RPMI7951 (cell line): ENCODE data around the gene PRIMPOL. TPM values are rescaled to one million over a fixed set of nuclear protein-coding genes. Genes with fewer than 3 reads are reported as not detected.
A peak's percentile ranks its signal among the peaks of the same experiment; 100 is the strongest.
"Not testable (repeated sequence)": the region's sequence is repeated elsewhere in the genome, so short reads cannot be mapped to it uniquely, and the experiment has no call there.

ENCODE experiments used
- DNase-seq: peaks from one replicate; pipeline ENCODE4 v3.0.0-alpha.2; 2012; ENCODE audit warnings: low read depth
- total RNA-seq: library from RNA; depleted of rRNA; stranded (reverse); fragments of >200 nt; shearing (Covaris generic); gene quantifications from 2 replicates; pipeline ENCODE4 v1.2.3, GENCODE V29; 2014

PRIMPOL gene
- total RNA-seq, 1 experiment from 2014 or later = 23.7 TPM

DNA sequence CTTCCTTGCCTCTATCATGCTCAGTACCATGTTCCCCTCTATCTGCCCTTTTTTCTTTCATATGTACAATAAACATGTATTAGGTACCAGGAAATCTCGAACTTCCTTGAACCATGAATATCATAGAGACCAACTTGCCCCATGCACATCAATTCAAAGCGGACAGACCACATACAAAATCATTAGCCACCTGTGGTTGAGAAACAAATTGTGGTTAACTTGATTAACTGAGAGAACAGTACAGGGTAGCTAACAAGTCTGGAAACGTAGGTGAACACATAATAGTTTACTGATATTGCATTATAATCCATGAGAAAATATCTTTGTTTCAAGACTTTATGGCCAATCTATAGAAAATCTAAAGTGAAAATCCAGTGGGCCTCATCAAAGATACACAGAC is 8.5 kb upstream of the PRIMPOL start:
- no peak for DNase-seq

DNA sequence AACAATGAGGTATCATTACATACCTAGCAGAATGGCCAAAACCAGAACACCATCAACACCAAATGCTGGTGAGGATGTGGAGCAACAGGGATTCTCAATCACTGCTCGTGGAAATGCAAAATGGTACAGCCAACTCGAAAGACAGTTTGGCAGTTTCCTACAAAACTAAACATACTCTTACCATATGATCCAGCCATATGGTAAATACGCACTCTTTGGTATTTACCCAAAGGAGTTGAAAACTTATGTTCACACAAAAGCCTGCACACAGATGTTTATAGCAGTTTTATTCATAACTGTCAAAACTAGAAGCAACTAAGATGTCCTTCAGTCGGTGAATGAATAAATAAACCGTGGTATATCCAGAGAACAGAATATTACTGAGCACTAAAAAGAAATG is 8.1 kb upstream of the PRIMPOL start:
- no peak for DNase-seq

DNA sequence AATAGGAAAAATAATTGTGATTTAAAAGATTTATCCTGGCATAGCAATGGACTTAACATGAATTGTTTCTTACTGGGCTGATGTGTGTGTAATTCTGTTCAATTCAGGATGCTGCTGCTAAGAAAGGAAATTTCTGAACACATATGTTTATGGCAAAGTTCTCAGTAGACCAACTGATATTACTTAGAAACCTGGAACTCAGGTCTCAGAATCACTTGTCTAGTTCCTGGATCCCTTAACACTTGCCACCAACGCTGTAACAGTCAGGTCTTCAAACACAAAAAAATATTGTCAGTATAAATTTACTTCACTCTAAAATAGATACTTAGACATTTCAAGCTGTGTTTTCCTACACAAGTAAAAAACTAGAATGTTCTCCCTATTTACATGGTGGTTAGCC is 5.8 kb upstream of the PRIMPOL start:
- DNase-seq = no peak

DNA sequence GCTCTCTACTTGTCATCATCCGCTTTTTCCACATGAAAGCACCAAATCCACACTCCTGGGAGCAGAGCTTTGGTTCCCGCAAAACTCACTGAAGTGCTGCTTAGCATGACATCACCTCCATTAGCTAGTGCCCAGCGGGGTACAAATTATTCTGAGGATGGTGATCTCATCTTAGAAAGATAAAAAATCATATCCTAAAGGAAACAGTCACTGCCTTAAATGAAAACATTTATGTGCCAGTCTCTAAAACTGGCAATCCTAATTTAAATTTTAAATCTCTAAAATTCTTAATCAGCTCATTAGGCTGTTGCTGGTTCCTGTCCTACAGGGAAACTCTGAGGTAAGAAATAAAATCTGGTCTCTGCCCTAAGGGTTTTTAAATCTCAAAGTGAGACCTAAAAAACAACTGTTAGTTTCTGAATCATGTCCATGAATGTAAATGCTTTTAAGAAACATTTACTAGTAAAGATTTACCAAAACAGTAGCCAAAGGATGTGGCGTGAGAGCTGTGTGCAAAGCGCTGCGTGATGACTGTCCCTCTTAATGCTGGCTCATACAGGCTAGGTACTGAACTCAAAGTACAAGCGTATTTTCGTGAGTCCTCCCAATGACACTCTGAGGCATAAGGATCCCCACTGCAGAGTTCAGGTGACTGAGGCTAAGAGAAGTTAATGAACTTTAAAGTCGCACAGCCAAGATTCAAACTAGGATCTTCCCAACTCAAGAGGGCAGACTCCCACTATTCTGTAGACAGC is 4.8 kb upstream of the PRIMPOL start:
- no peak for DNase-seq

DNA sequence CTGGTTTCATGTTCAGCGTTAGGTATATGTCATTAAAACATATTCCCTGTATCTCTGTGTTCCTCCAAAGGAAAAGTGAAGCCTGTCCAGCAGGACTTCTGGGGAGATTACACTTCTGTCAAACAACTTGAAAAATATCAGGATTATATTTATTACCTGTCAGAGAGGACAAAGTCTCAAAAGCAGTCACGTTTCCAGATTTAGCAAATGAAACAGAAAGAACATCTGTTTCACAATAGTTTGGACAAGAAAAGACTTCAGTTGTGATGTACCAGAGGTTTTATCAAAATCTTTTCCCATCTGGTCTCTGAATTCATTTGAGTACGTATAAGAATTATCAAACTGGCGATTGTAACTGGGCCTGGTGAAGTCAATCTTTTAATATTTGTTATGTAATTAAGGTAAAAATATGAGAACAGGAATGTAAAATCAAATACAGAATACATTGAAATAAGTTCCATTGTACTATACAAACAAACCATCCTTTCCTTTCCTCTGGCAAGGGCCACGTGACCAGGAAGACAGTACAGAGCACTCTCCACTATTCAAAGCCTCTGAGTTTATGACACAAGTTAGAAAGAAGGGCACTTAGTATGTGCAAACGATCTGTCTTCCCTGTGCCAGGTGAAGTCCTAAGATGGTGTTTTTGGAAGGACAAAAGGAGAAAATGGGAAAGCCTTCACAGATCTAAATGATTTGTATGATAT is 3.5 kb upstream of the PRIMPOL start:
- no peak for DNase-seq

DNA sequence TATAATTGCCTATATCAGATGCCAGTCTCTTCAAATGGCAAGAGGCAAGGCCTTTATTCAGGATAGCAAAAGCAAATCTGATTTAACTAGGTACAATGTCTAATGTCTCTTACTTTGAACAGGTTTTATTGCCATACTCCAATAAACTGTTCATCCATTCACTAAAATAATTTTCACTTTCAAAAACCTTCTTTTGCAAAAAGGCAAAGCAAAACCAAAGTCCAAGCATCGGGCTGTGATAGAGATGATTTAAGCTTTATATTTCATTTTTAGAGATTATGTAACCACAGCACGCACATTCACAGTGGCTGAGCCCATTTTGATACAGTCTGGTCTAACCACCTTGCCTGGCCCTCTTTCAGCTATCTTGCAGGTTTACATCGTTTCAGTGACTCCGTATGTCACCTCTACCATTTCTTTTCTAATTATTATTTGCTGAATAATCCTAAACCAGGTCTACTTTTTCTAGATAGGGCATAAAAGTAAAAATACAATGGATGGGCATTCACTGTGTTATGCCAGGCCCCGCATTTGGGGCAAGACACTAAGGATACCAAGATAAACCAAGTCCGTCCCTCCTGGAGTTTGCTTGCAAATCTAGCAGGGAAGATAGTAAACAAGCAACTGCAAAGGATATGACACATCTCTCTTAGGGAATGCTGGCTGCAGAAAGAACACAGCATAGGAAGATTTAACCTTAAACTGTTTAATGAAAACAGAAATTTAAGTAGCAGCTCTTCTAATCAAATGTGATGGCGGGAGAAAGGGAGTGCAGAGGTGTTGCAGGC is 2.1 kb upstream of the PRIMPOL start:
- DNase-seq = peak; percentile 3

DNA sequence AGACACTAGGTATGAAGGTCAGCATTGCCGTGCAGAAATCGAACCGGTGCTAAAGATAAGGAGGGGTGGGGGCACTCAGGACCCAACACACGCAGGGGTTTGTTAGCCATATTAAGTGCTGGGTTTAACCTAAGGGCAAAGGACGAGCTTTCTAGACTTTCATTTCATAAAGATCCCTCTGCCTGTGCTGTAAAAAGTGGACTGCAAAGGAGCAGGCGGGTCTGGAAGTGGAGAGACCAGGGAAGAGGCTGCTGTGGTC is 1.6 kb upstream of the PRIMPOL start:
- no peak for DNase-seq

DNA sequence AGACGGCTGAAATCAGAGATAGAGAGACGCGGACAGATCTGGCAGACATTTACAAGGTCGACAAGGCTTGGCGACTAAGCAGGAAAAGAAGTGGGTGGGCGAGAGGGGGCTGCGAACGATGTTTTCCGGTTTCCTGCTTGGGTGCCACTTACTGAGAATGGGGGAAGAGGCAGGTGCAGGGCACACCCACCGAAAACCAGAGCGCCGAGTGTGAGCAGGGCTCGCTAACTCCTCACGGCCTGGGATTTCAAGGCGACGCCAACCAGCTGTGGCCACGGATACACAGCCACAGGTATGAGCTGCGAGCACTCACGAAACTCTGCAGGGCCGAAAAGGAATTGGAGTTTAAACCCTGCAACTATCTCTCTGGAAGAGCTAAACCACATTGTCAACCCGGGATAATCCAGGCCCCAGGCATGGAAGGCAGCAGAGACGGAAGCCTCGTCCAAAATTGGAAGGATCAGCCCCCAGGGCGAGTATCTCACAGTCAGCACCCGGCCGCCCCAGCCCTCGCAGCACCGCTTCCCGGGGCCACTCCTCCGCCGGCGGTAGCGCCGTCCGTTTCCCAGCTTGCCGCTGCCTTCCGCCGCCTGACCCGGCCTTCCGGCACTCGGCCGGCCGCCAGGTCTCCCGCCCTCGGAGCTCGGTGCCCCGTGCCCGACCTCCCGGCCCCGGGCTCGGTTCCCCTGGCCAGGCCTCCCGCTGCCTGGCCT is 1.1 kb upstream of the PRIMPOL start:
- DNase-seq = peak; percentile 81

DNA sequence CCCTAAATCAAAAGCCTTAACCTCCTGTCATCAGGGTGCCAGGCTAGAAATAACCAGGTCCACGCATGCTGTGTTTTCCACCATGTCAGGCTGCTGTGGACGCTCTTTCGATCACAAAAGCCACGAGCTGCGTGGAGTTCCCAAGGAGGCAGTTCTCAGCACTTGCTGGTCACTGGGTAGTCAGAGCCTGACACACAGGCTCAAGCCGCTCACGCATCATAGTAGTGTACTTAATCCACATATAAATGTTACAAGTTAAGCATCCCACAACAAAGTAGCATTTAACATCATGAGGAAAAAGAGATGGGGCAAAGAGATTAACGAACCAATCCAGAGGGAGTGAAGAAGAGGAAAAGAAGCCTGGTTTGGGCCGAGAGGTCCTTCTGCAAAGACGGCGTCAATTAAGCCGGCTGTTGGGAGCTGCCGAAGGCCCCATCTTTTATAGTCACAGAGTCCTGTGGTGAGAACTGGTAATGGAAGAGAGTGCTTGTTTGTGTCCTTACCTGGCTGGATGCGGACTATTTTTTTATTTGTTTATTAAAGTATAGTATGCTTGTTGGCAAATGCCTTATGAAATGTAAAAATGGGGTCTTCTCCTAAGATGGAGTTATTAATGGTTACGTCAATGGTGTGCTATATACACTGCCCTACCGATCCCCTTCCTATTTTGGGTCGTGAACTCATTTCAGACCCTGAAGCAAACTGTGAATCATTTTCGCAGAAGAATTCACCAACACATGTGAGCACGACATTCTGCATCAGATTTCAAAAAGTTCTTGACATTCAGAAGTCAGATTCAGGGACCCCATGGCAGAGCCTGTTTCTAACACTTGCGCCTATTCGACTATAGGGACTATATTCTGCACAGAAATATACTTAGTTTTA is 675 bp downstream of the PRIMPOL start:
- DNase-seq = peak; percentile 37

DNA sequence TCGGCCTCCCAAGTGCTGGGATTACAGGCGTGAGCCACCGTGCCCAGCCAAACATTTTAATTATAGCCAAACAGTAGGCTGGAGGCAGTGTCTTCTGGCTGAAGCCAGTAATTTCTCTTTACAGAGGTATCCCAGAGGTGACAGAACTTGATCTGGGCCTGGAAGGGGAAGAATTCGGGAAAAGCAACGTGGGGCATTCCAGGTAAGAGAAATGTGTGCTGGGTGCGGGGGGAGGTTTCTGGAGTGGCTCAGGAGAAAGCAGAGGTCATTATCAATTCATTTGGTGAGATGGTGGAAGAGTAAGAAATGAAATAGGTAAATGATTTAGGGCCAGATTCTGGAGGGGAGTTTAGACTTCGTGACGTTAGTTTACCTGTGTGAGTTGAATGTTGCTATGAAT is 2.4 kb downstream of the PRIMPOL start:
- no peak for DNase-seq

DNA sequence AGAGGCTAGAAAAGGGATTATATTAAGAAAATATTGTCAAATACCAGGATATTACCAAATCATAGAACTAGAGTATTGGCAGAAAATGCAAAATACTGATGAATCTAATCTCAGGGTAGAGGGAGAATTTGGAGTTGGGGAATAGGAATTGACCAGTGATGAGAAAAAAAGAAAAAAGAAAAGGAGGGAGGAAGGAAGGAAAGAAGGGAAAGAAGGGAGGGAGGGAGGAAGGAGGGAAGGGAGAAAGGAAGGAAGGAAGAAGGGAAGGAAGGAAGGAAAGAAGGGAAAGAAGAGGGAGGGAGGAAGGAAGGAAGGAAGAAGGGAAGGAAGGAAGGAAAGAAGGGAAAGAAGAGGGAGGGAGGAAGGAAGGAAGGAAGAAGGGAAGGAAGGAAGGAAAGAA is 3.1 kb downstream of the PRIMPOL start:
- not testable (repeated sequence) for DNase-seq

DNA sequence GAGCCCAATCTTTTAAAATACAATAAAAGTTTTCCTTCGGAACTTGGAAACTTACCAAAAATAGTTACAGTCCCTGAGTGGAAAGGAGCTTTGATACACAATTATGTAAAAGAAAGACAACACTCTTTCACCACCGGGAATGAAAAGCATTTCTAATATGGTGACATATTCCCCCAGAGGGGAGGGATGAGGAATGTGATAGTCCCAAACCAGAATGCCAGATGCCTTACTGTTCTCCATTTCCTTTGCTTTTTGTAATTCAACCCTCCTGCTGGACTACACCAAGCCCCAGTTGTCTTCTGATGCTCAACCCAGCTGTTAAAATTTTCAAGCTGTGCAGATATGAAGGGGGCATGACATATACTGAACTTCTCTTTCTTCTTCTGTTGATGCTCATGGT is 4.1 kb downstream of the PRIMPOL start:
- peak; percentile 74 for DNase-seq

DNA sequence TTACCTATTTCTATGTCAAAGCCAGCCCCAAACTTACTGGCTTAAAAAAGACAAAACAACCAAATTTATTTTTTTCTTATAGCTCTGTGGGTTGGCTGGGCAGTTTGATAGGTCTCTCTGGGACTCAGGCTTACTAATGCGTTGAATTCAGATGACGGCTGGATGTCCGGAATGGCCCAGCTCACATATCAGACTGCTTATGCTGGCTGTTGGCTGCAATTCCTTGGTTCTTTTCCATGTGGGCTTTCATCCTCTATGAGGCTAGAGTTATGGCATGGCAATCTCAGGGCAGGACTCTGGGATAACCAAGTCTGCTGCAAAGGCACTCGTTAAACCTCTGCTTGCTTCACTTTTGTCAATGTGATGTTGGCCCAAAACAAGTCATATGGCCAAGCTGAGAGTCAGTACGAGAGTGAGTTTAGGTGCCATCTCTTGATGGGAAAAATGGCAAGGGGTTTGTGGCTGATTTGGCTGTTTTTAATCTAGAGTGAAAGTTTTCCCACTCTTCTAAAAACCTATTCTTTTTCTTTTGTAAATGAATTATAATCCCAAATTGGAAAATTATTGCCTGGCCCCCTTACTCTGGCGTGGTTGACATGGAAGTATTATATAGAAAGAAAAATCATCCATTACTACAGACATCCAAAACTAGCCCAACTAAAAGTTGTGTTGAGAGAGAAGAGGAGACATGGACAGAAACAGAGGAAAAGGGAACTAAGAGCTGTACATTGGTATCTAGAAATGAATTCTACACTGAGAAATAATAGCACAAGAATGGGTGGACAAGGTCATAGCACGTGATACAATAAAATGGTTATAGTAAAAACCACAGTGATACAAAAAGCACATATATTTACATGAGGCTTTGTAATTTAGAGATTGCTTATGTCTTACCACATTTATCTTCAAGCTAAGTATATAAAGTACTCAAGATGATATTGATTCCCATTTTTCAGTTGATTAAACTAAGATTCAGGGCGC is 6.6 kb downstream of the PRIMPOL start:
- DNase-seq = no peak

DNA sequence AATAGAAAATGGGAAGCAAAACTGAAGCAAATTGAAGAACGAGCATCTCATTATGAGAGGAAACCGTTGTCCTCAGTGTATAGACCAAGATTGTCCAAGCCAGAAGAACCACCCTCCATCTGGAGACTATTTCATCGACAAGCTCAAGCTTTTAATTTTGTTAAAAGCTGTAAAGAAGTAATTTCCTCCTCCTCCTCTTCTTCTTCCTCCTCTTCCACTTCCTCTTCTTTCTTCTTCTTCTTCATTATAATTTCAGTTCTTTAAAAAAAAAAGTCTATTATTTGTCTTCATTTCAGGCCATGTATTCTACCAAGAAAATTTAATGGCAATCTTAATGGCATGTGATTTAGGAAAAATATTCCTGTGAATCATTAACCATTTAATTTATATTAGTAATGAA is 7.6 kb downstream of the PRIMPOL start:
- DNase-seq = no peak

DNA sequence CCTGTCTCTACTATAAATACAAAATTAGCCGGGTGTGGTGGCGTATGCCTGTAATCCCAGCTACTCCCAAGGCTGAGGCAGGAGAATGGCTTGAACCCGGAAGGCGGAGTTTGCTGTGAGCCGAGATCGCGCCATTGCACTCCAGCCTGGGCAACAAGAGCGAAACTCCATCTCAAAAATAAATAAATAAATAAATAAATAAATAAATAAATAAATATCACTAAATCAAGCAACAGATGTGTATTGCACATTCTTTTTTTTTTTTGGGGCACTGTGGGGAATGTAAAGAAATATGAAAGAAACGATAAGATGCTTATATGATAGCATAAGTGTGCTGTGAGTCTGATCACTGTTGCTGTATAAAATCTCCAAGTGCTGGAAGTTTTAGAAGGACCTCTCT is 8.3 kb downstream of the PRIMPOL start:
- DNase-seq = not testable (repeated sequence)

DNA sequence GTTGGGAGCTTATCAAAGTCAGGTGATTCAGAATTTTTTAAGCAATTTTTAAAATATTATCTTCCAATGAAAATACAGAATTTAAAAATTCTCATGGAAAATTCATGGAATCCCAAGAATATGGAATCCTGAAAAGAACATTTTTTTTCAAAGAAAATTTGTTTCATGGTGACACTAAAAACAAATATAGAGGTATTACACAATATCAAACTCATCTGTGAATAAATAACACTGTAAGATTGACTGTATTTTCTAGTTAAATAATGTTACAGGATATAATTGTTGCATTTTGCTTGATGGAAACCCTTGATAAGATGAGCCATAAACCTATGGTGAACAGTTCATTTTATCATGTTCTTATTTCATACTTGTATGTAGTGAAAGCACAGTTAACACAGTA is 11.4 kb downstream of the PRIMPOL start:
- no peak for DNase-seq

DNA sequence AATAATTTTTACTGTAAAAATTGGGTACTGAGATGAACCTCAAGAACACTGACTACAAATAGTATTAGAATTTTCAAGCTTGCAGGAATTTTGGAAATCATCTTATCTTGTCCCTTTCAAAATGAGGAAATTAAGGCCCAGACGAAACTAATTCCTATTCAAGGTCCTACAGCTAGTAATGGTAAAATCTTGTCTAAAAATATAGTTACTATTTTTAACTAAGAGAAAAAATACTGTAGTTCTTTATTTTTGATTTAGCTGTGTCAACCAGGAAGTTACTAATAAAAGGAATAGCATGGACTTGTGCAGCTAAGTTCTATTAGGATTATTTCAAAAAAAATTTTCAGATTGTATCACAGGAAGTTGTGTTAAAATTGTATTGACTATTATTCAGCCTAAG is 12.7 kb downstream of the PRIMPOL start:
- DNase-seq = no peak

DNA sequence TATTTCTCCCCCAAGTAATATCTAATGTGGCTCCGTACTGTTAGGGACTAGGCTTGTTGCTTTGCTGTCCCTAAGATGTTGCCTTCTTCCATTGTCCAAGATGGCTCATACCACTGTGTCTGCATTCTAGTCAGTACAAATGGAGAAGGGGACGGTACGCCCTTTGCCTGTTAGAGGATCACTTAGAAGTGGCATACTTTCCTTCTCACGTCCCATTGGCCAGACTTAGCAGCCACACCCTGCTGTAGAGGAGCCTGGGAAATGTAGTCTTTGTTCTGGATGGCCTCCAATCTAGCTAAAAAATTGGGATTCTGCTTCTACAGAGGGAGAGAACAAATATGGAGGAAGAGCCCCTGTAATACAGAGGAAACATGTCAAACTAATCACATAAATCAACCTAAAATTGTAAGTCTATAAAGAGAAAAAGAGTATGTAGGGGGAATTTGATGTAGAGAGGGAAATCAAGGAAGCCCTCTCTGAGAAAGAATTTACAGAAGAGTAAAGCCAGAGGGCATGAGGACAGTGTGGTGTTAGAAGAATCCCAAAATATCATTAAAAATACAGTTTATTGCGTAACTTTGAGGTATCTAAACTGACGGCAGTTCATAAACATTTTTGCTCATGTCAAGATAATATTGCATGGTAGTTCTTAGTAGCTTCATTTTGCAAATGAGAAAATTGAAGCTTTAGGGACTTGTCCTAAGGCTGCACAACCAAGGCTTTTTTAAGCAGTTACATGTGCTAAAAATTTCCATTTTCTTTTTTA is 15.1 kb downstream of the PRIMPOL start:
- DNase-seq = peak; percentile 29

DNA sequence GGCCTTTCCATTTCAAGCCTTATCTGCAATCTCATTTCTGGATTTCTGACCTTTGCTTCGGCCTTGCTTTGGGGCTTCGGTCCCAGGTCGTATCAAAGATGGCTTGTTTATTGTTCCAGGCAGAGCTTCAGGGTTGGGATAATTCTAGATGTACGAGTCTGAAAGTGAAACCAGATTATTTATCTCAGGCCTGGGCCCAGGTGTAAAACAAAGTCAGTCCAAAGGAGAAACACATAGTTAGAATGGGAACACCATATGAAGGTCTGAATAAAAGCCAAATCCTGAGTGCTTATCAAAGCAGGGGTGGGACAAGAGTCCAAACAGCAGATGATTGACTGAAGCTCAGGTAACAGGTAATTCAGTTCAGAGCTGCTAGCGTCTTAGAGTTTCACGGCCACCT is 17.1 kb downstream of the PRIMPOL start:
- no peak for DNase-seq
